ENCODE measurements around the gene CAPN10.

Gene CAPN10

GRCh38 chr2:240644859-240645301 is 58.3 kb downstream of the CAPN10 start:
- TF ChIP-seq CTCF (conservative IDR thresholded peaks at IDR 0.05; ENCODE audit: low read depth, low read length) = no peak
- no peak overlapping the region for H3K4me3 ChIP-seq (ENCODE audit: low read depth, low read length)
- DNase-seq (ENCODE audit: low read depth) = no peak

GRCh38 chr2:240645346-240645745 is 58.8 kb downstream of the CAPN10 start:
- TF ChIP-seq CTCF (conservative IDR thresholded peaks at IDR 0.05; ENCODE audit: low read depth, low read length) = no peak
- DNase-seq (ENCODE audit: low read depth) = no peak
- H3K4me3 ChIP-seq (ENCODE audit: low read depth, low read length) = no peak overlapping the region

GRCh38 chr2:240645801-240646175 is 59.3 kb downstream of the CAPN10 start:
- TF ChIP-seq CTCF (conservative IDR thresholded peaks at IDR 0.05; ENCODE audit: low read depth, low read length) = no peak
- no peak for DNase-seq (ENCODE audit: low read depth)

GRCh38 chr2:240646176-240646899 is 59.8 kb downstream of the CAPN10 start:
- no peak for TF ChIP-seq CTCF (conservative IDR thresholded peaks at IDR 0.05; ENCODE audit: low read depth, low read length)
- H3K4me3 ChIP-seq (ENCODE audit: low read depth, low read length) = no peak overlapping the region
- DNase-seq (ENCODE audit: low read depth) = no peak

More at GRCh38 chr2:240645801-240646175, 59.3 kb downstream of the CAPN10 start:
- no peak overlapping the region for H3K4me3 ChIP-seq (ENCODE audit: low read depth, low read length)

- TF ChIP-seq CTCF (conservative IDR thresholded peaks at IDR 0.05; ENCODE audit: low read depth, low read length) = no peak
- no peak overlapping the region for H3K4me3 ChIP-seq (ENCODE audit: low read depth, low read length)
- no peak for DNase-seq (ENCODE audit: low read depth)
Observed at GRCh38 chr2:240646900-240647502, 60.5 kb downstream of the CAPN10 start.

- no peak for TF ChIP-seq CTCF (conservative IDR thresholded peaks at IDR 0.05; ENCODE audit: low read depth, low read length)
- DNase-seq (ENCODE audit: low read depth) = no peak
- H3K4me3 ChIP-seq (ENCODE audit: low read depth, low read length) = no peak overlapping the region
Observed at GRCh38 chr2:240647503-240648154, 61.1 kb downstream of the CAPN10 start.

All from choroid plexus epithelial cell (primary cell).